Nephron progenitor cell (in vitro differentiated cells): ENCODE data around the gene CAMTA1.
A peak's percentile ranks its signal among the peaks of the same experiment; 100 is the strongest.

Source experiments
- DNase-seq: peaks from one replicate; pipeline ENCODE4 v3.0.0; 2021
- H3K27ac Mint-ChIP-seq: 2 replicates; pipeline ENCODE4 v1.8.0; 2021; ENCODE audit warnings: mild to moderate bottlenecking, moderate library complexity, mixed read lengths
- H3K27me3 Mint-ChIP-seq: 2 replicates; pipeline ENCODE4 v1.8.0; 2021; ENCODE audit warnings: mild to moderate bottlenecking, low read depth, mixed read lengths; ENCODE audit not compliant: poor library complexity
- H3K36me3 Mint-ChIP-seq: 2 replicates; pipeline ENCODE4 v1.8.0; 2021; ENCODE audit warnings: low read depth, mixed read lengths
- H3K4me1 Mint-ChIP-seq: 2 replicates; pipeline ENCODE4 v1.8.0; 2021; ENCODE audit warnings: mixed read lengths
- H3K4me3 Mint-ChIP-seq: 2 replicates; pipeline ENCODE4 v1.8.0; 2021; ENCODE audit warnings: mild to moderate bottlenecking, moderate library complexity, mixed read lengths
- H3K9me3 Mint-ChIP-seq: 2 replicates; pipeline ENCODE4 v1.8.0; 2021; ENCODE audit warnings: mild to moderate bottlenecking, moderate library complexity, mixed read lengths
- TF ChIP-seq, protein P1 (sequence below): fragments of 200-600 bp; sonication (generic); IDR thresholded peaks from 2 replicates; pipeline ENCODE4 v1.5.0; 2021; ENCODE audit warnings: antibody characterized with exemption

Gene CAMTA1

DNA sequence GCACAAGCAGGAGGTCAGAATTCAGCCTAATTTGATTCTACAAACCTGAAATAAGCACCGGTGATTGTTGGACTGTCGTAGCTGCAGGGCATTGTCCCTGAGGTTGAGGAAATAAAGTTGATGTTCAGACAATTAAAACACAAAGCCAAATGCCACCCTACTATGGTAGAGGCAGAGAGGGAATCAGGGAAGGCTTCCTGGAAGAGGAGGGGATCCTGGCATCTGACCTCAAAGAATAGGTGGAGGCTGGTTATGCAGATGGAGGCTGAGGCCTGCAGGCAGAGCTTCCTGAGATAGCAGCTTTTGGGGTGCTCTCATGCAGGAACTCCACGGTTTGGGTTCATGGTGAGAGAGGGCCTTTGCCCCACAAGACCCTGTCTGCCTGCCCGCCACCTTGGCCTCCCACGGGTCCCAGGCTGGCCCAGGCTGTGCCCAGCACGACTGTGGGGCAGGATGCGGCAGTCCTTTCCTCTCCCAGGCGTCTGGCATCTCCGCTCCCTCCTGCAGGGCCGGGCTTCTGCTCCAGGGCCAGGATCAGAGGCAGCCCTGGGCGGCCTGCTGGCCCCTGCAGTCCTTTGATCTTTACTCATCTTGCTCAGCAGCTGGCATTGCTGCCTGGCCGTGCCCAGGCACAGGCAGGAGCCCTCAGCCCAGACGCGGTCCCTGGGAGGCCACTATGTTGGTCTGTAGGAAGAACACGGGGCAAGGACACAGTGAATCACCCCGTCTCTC, 851.7 kb downstream of the CAMTA1 start:
- Mint-ChIP-seq H3K27me3 (peaks cover 2% of the 10 kb centered on the region), H3K4me3 (no peak overlapping the region), H3K36me3 (no peaks in the 10 kb centered on the region), H3K9me3 (no peaks in the 10 kb centered on the region), H3K27ac (peak overlapping the region; percentile 35), H3K4me1 (peaks cover 30% of the 10 kb centered on the region)
- DNase-seq: no peak
- TF ChIP-seq, protein P1, sequence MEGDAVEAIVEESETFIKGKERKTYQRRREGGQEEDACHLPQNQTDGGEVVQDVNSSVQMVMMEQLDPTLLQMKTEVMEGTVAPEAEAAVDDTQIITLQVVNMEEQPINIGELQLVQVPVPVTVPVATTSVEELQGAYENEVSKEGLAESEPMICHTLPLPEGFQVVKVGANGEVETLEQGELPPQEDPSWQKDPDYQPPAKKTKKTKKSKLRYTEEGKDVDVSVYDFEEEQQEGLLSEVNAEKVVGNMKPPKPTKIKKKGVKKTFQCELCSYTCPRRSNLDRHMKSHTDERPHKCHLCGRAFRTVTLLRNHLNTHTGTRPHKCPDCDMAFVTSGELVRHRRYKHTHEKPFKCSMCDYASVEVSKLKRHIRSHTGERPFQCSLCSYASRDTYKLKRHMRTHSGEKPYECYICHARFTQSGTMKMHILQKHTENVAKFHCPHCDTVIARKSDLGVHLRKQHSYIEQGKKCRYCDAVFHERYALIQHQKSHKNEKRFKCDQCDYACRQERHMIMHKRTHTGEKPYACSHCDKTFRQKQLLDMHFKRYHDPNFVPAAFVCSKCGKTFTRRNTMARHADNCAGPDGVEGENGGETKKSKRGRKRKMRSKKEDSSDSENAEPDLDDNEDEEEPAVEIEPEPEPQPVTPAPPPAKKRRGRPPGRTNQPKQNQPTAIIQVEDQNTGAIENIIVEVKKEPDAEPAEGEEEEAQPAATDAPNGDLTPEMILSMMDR: no peak

GRCh38 chr1:7638078-7638477, 852.8 kb downstream of the CAMTA1 start:
- Mint-ChIP-seq H3K4me3 (no peak overlapping the region), H3K27ac (no peak overlapping the region), H3K36me3 (no peaks in the 10 kb centered on the region), H3K4me1 (peaks cover 27% of the 10 kb centered on the region), H3K27me3 (peaks cover 2% of the 10 kb centered on the region), H3K9me3 (no peaks in the 10 kb centered on the region)
- TF ChIP-seq, protein P1: no peak
- no peak for DNase-seq

- H3K36me3 Mint-ChIP-seq: no peaks in the 10 kb centered on the region
- H3K9me3 Mint-ChIP-seq: no peaks in the 10 kb centered on the region
- DNase-seq: no peak
- TF ChIP-seq, protein P1: no peak
- H3K4me1 Mint-ChIP-seq: peaks cover 40% of the 10 kb centered on the region
- H3K4me3 Mint-ChIP-seq: no peak overlapping the region
- no peak overlapping the region for H3K27ac Mint-ChIP-seq
- peaks cover 2% of the 10 kb centered on the region for H3K27me3 Mint-ChIP-seq
These were observed 854.3 kb downstream of the CAMTA1 start for GRCh38 chr1:7639435-7640131.

GRCh38 chr1:7640350-7640749, 855.1 kb downstream of the CAMTA1 start:
- Mint-ChIP-seq H3K27ac (no peak overlapping the region), H3K4me1 (peaks cover 40% of the 10 kb centered on the region), H3K9me3 (no peaks in the 10 kb centered on the region), H3K27me3 (peaks cover 2% of the 10 kb centered on the region), H3K36me3 (no peaks in the 10 kb centered on the region), H3K4me3 (no peak overlapping the region)
- DNase-seq: no peak
- TF ChIP-seq, protein P1: no peak

- H3K27me3 Mint-ChIP-seq: peaks cover 2% of the 10 kb centered on the region
- no peaks in the 10 kb centered on the region for H3K36me3 Mint-ChIP-seq
- TF ChIP-seq, protein P1: no peak
- no peaks in the 10 kb centered on the region for H3K9me3 Mint-ChIP-seq
- DNase-seq: no peak
- no peak overlapping the region for H3K4me3 Mint-ChIP-seq
- peak overlapping the region; percentile 85 for H3K27ac Mint-ChIP-seq
- peaks cover 40% of the 10 kb centered on the region for H3K4me1 Mint-ChIP-seq
These were observed 855.8 kb downstream of the CAMTA1 start for GRCh38 chr1:7640920-7641585.
